AG08396 (cell line): Measurements from ENCODE around the gene RPA1.
"Not testable (repeated sequence)": the region's sequence is repeated elsewhere in the genome, so short reads cannot be mapped to it uniquely, and the experiment has no call there.

Experiments
- DNase-seq: peaks from one replicate; pipeline ENCODE4 v3.0.0; 2012; ENCODE audit warnings: low spot score, mixed read lengths

The RPA1 gene

DNA sequence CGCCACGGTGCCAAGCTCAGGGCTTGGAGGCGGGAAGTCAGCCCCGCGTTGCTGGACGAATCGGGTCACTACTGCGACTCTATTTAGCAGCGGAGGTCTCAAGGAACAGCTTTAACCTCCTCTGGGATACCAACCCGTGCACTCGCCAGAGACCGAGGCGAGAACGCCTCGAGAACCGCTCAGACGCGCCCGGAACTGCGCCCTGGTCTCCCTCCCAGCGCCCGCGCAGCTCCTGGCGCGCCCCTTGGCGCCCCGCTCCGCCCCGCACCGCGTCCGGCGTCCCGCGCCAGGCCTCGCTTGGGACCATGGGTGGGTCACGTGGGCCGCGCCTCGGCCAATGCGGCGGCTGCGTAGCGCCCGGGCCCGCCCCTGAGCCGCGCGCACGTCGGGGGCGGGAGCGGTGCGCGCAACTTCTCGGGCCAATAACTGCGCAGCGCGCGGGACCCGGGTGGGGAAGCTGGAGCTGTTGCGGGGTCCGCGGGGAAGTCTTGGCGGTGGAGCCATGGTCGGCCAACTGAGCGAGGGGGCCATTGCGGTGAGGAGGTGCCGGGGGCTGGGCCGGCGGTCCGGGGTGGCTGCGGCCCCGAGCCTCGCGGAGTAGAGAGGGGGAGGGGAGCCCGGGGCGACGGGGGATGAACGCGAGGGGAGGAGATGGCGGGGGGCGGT, at the start of gene RPA1, which contains the start of gene SMYD4:
Gene RPA1, plus strand, starts transcription at position 414 of the 666 bp plus-strand sequence. Its CDS starts 89 bp downstream, at position 503.
Gene SMYD4, minus strand, starts transcription at position 311 of the 666 bp plus-strand sequence. CDS start 1,908 bp downstream, outside the sequence.
- DNase-seq = peak; percentile 100

DNA sequence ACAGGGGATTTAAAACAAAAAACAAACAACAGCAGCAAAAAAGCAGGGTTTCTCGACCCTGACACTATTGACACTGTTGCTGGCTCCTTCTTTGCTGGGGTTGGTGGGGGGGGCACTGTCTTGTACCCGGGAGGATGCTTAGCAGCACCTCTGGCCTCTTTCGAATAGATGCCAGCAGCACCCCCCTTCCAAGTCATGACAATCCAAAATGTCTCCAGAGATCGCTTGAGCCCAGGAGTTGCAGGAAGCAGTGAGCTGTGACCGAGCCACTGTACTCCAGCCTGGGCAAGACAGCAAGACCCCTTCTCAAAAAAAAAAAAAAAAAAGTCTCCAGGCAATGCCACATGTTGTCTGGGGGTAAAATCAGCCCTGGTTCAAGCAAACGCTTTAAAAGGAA, 47.6 kb upstream of the RPA1 start:
- no peak for DNase-seq

- no peak for DNase-seq
Observed at GRCh38 chr17:1783271-1783670, 46.5 kb upstream of the RPA1 start.

GRCh38 chr17:1783834-1784611, 45.8 kb upstream of the RPA1 start:
- peak; percentile 80 for DNase-seq

DNA sequence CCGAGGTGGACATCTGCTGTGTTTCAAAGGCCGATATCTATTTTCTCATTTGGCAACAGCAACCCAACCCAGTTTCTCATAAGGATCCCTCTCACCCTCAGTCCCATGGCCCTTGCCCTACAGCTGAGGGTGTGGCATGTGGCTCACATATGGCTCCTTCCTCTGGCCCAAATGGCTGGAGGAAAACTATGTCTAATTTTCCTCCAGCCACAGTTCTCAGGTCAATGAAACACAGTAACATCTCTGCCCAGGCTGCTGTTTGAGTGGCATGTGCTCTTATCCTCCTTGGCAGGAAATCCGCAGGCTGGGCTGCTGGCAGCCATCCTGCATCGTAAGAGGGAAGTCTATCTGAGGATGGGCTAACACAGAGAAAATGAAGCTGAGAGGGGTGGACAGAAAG, 43.9 kb upstream of the RPA1 start:
- no peak for DNase-seq

DNA sequence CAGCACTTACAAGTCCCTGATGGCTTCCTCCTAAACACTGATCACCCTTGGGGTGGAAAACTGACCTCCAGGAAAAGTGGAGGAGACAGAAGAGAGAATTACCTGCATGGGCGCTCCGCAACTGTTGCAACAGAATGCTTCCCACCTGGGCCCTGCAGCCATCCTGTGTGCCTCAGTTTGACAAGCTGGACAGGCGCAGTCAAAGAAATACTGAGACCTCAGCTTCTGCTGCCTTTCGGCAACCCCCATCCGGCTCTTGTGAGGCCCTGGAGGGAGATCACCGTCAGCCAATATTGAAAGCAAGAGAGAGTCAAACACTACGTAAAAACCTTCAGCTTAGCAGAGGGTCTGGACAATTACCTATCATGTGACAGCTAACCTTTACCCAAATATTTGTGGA, 43.1 kb upstream of the RPA1 start:
- no peak for DNase-seq

GRCh38 chr17:1787301-1787902, 42.4 kb upstream of the RPA1 start:
- DNase-seq = peak; percentile 93

DNA sequence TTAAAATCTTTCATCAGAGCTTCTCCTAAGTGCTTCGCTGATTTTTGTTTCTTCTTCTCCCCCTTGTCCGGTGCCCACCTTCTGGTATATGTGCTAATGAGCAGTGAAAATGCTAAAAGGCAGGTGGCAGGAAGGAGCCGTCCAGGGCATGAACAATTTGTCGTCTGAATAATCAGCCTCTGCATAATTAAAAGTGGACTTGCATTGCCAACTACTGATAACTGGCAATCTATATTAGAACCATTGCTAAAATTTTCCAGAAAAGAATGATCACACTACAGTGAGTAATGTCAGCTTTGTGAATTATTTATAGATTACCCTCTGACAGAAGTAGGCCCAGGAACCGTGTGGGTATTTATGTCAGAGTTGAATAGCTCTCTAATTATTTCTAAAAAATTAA, 39.9 kb upstream of the RPA1 start:
- no peak for DNase-seq

DNA sequence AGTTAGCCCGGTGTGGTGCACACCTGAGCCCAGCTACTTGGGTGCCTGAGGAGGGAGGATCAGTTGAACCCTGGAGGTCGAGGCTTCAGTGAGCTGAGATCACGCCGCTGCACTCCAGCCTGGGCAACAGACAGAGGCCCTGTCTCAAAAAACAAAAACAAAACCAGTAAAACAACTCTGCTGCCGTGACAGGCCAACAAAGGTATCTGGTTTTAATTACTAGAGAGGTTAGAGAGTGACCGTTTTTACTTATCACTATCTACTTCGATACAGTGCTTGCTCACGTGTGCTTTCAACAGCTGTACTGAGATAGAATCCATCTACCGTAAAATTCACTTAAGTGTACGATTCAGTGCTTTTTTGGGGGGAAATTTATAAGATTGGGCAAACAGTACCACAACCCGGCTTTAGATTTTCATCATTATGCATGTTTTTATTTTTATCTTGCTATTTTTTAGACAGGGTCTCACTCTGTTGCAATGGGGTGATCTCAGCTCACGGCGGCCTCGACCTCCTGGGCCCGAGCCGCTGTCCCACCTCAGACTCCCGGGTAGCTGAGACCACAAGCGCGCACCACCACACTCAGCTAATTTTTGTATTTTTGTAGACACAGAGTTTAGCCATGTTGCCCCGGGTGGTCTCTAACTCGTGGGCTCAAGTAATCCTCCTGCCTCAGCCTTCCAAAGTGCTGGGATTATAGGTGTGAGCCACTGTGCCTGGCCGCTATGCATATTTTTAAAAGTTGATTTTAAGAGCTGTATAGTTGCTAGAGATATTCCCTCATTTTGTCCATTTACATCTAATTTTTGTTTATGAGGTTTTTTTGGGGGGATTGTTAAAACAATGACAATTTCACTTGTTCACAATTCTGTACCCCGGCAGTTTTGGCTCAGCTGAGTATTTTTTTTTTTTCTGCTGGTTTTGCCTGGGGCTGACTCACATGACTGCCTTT, 37.0 kb upstream of the RPA1 start:
- DNase-seq = no peak

- no peak for DNase-seq
Observed at GRCh38 chr17:1793447-1793806, 36.4 kb upstream of the RPA1 start.

DNA sequence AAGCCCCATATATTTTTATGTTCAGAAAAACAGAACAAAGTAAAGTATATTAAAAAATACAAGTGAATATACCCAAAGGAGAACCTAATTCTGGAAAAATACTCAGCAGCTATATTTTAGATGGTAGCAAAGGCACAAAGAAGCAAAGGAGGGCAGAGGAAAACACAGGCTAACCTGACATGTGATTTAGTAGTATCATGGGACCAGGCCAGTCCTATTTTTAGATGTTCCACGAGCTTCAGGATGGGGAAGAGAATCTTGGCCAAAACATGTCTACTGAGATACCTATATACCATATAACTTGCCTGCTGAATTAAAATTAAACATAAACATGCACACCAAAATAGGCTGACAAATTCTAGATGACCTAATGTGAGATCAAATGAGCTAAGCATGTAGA, 33.0 kb upstream of the RPA1 start:
- no peak for DNase-seq

DNA sequence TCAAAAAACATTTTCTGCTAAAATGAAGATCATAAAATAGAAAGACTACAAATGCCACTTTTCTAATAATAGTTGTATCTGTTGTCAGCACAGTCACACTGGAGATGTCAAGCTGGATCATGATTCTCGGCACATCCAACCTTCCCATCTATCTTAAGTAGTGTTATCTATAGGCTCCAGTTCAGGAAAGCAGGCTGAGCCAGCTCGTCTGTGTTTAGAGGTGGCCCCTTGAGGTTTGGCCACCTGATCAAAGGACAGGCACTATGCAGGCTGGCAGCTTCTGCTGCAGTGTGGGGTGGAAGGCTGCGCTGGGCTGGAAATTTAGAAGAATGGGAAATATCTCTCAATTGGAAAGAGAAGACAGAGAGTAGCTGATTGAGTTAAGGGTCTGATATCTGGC, 32.5 kb upstream of the RPA1 start:
- DNase-seq = no peak

- DNase-seq = not testable (repeated sequence)
Observed at GRCh38 chr17:1797846-1798245, 32.0 kb upstream of the RPA1 start.

- DNase-seq = no peak
Observed at GRCh38 chr17:1800240-1800639, 29.6 kb upstream of the RPA1 start.

GRCh38 chr17:1800712-1801111, 29.1 kb upstream of the RPA1 start:
- no peak for DNase-seq

DNA sequence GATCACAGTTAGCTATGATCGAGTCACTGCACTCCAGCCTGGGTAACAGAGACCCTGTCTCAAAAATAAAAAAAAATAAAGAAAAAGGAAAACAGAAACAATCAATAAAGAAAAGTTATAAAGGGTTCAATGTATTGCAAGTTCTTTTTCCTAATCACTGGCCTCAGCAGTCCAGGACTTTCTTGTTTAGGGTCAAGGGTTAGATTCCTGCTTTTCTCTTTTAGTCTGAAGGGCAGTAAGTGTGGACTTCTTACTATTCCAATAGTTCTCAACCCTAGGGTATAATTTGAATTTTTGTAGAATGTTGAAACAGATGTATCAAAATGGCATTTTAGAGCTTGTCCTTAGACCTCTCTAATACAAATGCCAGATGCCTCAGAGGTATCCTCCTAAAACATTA, 27.4 kb upstream of the RPA1 start:
- DNase-seq = no peak

DNA sequence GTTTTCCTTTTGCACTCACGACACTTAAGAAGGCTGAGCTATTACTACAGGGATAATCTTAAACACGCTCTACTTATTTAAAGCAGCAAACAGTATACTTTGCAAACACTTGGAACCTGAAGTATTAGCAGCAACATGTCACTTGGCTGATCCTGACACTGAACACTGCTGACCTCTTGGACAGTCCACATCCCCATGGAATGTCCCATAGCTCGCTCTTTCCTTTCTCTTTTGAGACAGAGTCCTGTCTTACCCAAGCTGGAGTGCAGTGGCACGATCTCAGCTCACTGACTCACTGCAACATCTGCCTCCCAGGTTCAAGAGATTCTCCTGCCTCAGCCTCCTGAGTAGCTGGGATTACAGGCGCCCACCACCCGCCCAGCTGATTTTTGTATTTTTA, 26.5 kb upstream of the RPA1 start:
- no peak for DNase-seq

GRCh38 chr17:1807890-1808289, 21.9 kb upstream of the RPA1 start:
- no peak for DNase-seq

- no peak for DNase-seq
Observed at GRCh38 chr17:1808644-1809043, 21.2 kb upstream of the RPA1 start.

- not testable (repeated sequence) for DNase-seq
Observed at GRCh38 chr17:1809815-1810214, 20.0 kb upstream of the RPA1 start.

DNA sequence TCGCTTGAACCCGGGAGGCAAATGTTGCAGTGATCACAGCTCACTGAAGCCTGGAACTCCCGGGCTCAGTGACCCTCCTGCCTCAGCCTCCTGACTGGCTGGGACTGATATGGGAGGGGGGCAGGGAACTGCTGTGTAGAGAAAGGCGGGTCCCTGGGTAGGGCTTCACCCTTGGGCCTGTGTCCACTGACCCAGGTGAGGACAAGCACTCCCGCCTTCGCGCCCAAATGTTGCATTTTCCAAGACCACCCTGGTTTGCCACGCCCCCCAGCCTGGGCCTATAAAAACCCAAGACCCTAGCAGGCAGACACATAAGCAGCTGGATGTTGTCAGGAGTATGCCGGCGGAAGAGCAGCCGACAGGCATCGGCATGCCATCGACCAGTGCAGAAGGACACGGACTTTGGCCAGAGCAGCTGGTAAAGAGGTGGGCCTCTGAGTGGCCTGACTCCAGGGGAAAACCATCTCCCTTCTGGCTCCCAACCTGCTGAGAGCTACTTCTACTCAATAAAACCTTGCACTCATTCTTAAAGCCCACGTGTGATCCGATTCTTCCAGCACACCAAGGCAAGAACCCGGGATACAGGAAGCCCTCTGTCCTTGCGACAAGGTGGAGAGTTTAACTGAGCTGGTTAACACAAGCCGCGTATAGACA, 19.2 kb upstream of the RPA1 start:
- DNase-seq = no peak

DNA sequence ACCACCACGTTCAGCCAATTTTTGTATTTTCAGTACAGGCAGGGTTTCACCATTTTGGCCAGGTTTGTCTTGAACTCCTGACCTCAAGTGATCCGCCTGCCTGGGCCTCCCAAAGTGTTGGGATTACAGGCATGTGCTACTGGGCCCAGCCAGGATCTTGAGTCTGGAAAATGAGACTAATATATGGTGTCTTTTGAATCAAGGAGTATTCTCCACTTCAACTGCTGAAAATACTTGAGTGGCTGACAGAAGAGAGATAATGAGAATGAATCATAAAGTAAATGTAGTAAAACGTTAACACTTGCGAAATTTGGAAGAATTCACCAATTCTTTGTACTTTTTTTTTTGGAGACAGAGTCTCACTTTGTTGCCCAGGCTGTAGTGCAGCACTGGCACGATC, 16.7 kb upstream of the RPA1 start:
- DNase-seq = no peak
